Measurements from ENCODE around the gene ZNRF1. TPM values are rescaled to one million over a fixed set of nuclear protein-coding genes. Genes with fewer than 3 reads are reported as not detected.

ZNRF1 gene
- total RNA-seq, 3 donors from 2014 or later, result 12.8 to 27.5 (median 24.4) TPM

DNA sequence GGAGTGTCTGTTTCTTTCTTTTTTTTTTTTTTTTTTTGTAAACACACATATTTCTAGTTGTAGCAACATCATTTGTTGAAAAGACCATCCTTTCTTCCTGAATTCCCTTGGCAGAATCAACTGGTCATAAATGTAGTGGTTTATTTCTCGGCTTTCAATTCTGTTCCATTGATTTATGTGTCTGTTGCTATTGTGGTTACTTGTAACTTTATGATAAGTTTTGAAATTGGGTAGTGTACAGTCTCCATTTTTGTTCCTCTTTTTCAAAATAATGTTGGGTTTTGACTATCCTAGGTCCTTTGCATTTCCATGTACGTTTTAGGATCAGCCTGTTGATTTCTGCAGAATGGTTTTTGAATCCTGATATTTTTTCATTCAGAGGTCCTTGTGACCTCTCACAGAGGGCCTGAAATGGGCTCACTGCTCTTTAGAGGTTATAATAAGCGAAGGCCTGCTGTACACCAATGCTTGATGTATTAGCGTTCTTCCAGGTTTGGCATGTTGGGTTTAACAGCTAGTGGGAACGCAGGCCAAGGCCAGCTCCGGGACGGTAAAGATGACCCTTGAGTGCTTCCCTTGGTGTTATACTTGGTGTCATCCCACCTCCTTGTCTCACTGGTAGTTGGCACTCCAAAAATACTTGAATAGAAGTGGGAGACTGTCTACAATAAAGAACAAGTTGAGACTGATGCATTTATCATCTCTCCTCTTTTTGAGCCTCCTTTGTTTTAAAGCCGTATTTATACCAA is 43.8 kb downstream of the ZNRF1 start:
- no peak for TF ChIP-seq POLR2A (IDR thresholded peaks at IDR 0.05)
- no peak for TF ChIP-seq POLR2AphosphoS5 (IDR thresholded peaks at IDR 0.05)
- TF ChIP-seq, protein P1, sequence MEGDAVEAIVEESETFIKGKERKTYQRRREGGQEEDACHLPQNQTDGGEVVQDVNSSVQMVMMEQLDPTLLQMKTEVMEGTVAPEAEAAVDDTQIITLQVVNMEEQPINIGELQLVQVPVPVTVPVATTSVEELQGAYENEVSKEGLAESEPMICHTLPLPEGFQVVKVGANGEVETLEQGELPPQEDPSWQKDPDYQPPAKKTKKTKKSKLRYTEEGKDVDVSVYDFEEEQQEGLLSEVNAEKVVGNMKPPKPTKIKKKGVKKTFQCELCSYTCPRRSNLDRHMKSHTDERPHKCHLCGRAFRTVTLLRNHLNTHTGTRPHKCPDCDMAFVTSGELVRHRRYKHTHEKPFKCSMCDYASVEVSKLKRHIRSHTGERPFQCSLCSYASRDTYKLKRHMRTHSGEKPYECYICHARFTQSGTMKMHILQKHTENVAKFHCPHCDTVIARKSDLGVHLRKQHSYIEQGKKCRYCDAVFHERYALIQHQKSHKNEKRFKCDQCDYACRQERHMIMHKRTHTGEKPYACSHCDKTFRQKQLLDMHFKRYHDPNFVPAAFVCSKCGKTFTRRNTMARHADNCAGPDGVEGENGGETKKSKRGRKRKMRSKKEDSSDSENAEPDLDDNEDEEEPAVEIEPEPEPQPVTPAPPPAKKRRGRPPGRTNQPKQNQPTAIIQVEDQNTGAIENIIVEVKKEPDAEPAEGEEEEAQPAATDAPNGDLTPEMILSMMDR (IDR thresholded peaks at IDR 0.05), result no peak
- intact Hi-C loops (cut with DNase I; ENCODE audit: low total_unique reads), result no loop called here

GRCh38 chr16:75043175-75043895 is 44.5 kb downstream of the ZNRF1 start:
- DNase-seq (ENCODE audit: low spot score in 2 of 2), result peak in 1 of 2 donors; percentile 7
- Histone ChIP-seq H3K27ac (peak overlapping the region; percentile 46 to 54), H3K27me3 (no peaks in the 10 kb centered on the region), H3K4me3 (no peak overlapping the region), H3K4me1 (peaks cover 0 to 10% of the 10 kb centered on the region in 2 donors), H3K9me3 (peaks cover 3 to 7% of the 10 kb centered on the region in 2 donors), H3K36me3 (no peaks in the 10 kb centered on the region)
- no peak for TF ChIP-seq POLR2A (IDR thresholded peaks at IDR 0.05)
- no peak for TF ChIP-seq POLR2AphosphoS5 (IDR thresholded peaks at IDR 0.05)
- TF ChIP-seq, protein P1 (IDR thresholded peaks at IDR 0.05), result no peak
- intact Hi-C loops (cut with DNase I; ENCODE audit: low total_unique reads), result no loop called here

More for the DNA sequence above, 43.8 kb downstream of the ZNRF1 start:
- Histone ChIP-seq H3K4me1 (peaks cover 0 to 10% of the 10 kb centered on the region in 2 donors), H3K4me3 (no peak overlapping the region), H3K27ac (peak overlapping the region; percentile 46 to 54), H3K9me3 (peaks cover 10 to 13% of the 10 kb centered on the region in 2 donors), H3K36me3 (no peaks in the 10 kb centered on the region), H3K27me3 (no peaks in the 10 kb centered on the region)
- DNase-seq (ENCODE audit: low spot score in 2 of 2), result no peak

DNA sequence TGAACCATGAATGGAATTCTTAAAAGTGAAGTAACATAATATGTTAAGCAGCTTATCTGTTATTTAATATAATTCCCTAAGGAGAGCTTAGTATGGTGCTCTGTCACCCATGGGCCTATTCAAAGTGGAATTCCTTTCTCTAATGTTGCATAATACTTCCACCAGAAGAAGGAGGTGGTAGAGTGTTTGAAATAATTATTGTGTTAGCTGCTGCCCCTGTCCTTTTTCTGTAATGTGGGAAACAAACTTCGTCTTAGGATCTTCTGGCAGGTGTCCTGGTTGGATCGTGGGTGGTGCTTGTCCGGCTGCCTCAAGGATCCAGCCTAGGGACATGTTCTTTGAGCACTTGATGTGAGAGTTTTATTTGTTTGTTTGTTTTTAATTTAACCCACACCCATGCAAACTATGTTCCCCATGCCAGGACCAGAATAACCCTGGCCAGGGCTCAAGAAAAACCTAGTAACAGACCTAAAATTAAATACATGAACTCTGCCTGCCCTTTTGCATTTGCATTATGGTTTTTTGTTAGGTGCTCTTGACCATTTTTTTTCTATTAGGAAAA is 46.1 kb downstream of the ZNRF1 start:
- H3K4me3 ChIP-seq, result no peak overlapping the region
- intact Hi-C loops (cut with DNase I; ENCODE audit: low total_unique reads), result no loop called here
- no peaks in the 10 kb centered on the region for H3K9me3 ChIP-seq
- no peaks in the 10 kb centered on the region for H3K27me3 ChIP-seq
- TF ChIP-seq, protein P1 (IDR thresholded peaks at IDR 0.05), result no peak
- TF ChIP-seq POLR2A (IDR thresholded peaks at IDR 0.05) (no peak), POLR2AphosphoS5 (IDR thresholded peaks at IDR 0.05) (no peak)
- H3K36me3 ChIP-seq, result no peaks in the 10 kb centered on the region
- H3K4me1 ChIP-seq, result peaks cover 0 to 10% of the 10 kb centered on the region in 2 donors
- H3K27ac ChIP-seq, result peak overlapping the region; percentile 50 to 63
- DNase-seq (ENCODE audit: low spot score in 2 of 2), result peak in 1 of 2 donors; percentile 39

GRCh38 chr16:75045424-75045823 is 46.6 kb downstream of the ZNRF1 start:
- peak overlapping the region; percentile 50 to 63 for H3K27ac ChIP-seq
- TF ChIP-seq, protein P1 (IDR thresholded peaks at IDR 0.05), result no peak
- TF ChIP-seq POLR2A (IDR thresholded peaks at IDR 0.05) (no peak), POLR2AphosphoS5 (IDR thresholded peaks at IDR 0.05) (no peak)
- peaks cover 0 to 10% of the 10 kb centered on the region in 2 donors for H3K4me1 ChIP-seq
- no peak for DNase-seq (ENCODE audit: low spot score in 2 of 2)
- intact Hi-C loops (cut with DNase I; ENCODE audit: low total_unique reads), result no loop called here
- H3K27me3 ChIP-seq, result no peaks in the 10 kb centered on the region
- H3K36me3 ChIP-seq, result no peaks in the 10 kb centered on the region
- no peak overlapping the region for H3K4me3 ChIP-seq
- no peaks in the 10 kb centered on the region for H3K9me3 ChIP-seq

Data from breast epithelium (tissue), 4 donors.